A673 (cell line): ENCODE measurements around the gene DGKZ. TPM values are rescaled to one million over a fixed set of nuclear protein-coding genes. Genes with fewer than 3 reads are reported as not detected.

Source experiments
- BruUV-seq: library from RNA; stranded (reverse); fragments of 400-500 nt; replicated peaks from 2 replicates; lab custom pipeline; 2021; lab: Mats Ljungman, UMichigan
- CTCF ChIA-PET: fragments of 300-600 bp; sonication (Branson Sonifier 250); formaldehyde crosslinking; loops from one replicate; lab custom pipeline; 2022; ENCODE audit warnings: antibody characterized with exemption; lab: Charles Lee
- POLR2A ChIA-PET: fragments of 300-600 bp; sonication (Branson Sonifier 250); formaldehyde crosslinking; loops from one replicate; lab custom pipeline; 2022; ENCODE audit warnings: antibody characterized with exemption; ENCODE audit not compliant: low non-redundant PET; lab: Charles Lee
- DNase-seq: peaks from one replicate; pipeline ENCODE4 v3.0.0-alpha.2; 2015; ENCODE audit warnings: low spot score
- H3K27ac ChIP-seq: fragments of 200-600 bp; sonication (generic); 2 replicates; pipeline ENCODE4 v1.5.1; 2016; ENCODE audit warnings: mixed run types, low read depth, mild to moderate bottlenecking, mixed read lengths, antibody characterized with exemption, low read length; ENCODE audit not compliant: poor library complexity, severe bottlenecking
- H3K27me3 ChIP-seq: fragments of 200-600 bp; sonication (generic); replicated peaks from 2 replicates; pipeline ENCODE4 v1.6.1; 2017; ENCODE audit warnings: mixed run types, low read depth, mild to moderate bottlenecking, mixed read lengths, antibody characterized with exemption, low read length; ENCODE audit not compliant: insufficient read depth, poor library complexity
- H3K36me3 ChIP-seq: fragments of 200-600 bp; sonication (generic); 2 replicates; pipeline ENCODE4 v1.6.1; 2016; ENCODE audit warnings: mixed run types, mild to moderate bottlenecking, mixed read lengths, antibody characterized with exemption, low read length; ENCODE audit not compliant: insufficient read depth, poor library complexity, severe bottlenecking
- H3K4me1 ChIP-seq: fragments of 200-600 bp; sonication (generic); 2 replicates; pipeline ENCODE4 v1.6.1; 2017; ENCODE audit warnings: mixed run types, mild to moderate bottlenecking, mixed read lengths, antibody characterized with exemption, low read length; ENCODE audit not compliant: insufficient read depth, poor library complexity, severe bottlenecking
- H3K4me3 ChIP-seq: fragments of 200-600 bp; sonication (generic); 2 replicates; pipeline ENCODE4 v1.5.1; 2016; ENCODE audit warnings: low read depth, mixed run types, mild to moderate bottlenecking, mixed read lengths, low read length; ENCODE audit not compliant: poor library complexity, severe bottlenecking
- H3K9me3 ChIP-seq: fragments of 200-600 bp; sonication (generic); 2 replicates; pipeline ENCODE4 v1.6.1; 2016; ENCODE audit warnings: mixed run types, low read depth, mild to moderate bottlenecking, mixed read lengths, antibody characterized with exemption, low read length; ENCODE audit not compliant: poor library complexity, severe bottlenecking
- EZH2 ChIP-seq: fragments of 200-600 bp; sonication (generic); IDR thresholded peaks from 2 replicates; pipeline ENCODE4 v1.6.1; 2017; ENCODE audit warnings: borderline replicate concordance, low read depth, mild to moderate bottlenecking, mixed read lengths, antibody characterized with exemption, low read length; ENCODE audit not compliant: poor library complexity, severe bottlenecking
- intact Hi-C: fragments of 100-400 bp; cut with micrococcal nuclease; formaldehyde crosslinking; loops from one replicate; pipeline ENCODE4 v1.10.0; 2022; ENCODE audit not compliant: unreplicated experiment
- total RNA-seq: library from RNA; stranded (reverse); gene quantifications from 2 replicates; pipeline ENCODE4 v1.2.3, GENCODE V29; 2021
- TF ChIP-seq, protein P1 (sequence below): fragments of 300-800, 200-600 bp; sonication (generic); conservative IDR thresholded peaks from 2 replicates; pipeline ENCODE4 v1.5.1; 2017; ENCODE audit warnings: low read depth, mild to moderate bottlenecking, antibody characterized with exemption, low read length, moderate library complexity, mixed read lengths

The DGKZ gene
- total RNA-seq, 1 experiment from 2014 or later = 145 TPM

GRCh38 chr11:46418751-46419150 is 71.5 kb downstream of the DGKZ start:
- POLR2A ChIA-PET = interaction anchor here (0.6 to 0.7 kb wide), 2 partner anchors 12 to 73 kb away, joined by 3 read pairs; no protein-coding TSS in a partner anchor
- BruUV-seq = no TSS peak
- Histone ChIP-seq H3K36me3 (peaks cover 7% of the 10 kb centered on the region), H3K27ac (no peak overlapping the region), H3K4me3 (no peak overlapping the region), H3K27me3 (no peaks in the 10 kb centered on the region), H3K4me1 (peaks cover 19% of the 10 kb centered on the region), H3K9me3 (no peaks in the 10 kb centered on the region)
- TF ChIP-seq, protein P1, sequence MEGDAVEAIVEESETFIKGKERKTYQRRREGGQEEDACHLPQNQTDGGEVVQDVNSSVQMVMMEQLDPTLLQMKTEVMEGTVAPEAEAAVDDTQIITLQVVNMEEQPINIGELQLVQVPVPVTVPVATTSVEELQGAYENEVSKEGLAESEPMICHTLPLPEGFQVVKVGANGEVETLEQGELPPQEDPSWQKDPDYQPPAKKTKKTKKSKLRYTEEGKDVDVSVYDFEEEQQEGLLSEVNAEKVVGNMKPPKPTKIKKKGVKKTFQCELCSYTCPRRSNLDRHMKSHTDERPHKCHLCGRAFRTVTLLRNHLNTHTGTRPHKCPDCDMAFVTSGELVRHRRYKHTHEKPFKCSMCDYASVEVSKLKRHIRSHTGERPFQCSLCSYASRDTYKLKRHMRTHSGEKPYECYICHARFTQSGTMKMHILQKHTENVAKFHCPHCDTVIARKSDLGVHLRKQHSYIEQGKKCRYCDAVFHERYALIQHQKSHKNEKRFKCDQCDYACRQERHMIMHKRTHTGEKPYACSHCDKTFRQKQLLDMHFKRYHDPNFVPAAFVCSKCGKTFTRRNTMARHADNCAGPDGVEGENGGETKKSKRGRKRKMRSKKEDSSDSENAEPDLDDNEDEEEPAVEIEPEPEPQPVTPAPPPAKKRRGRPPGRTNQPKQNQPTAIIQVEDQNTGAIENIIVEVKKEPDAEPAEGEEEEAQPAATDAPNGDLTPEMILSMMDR = no peak
- TF ChIP-seq EZH2 = no peak
- DNase-seq = no peak
- CTCF ChIA-PET = no interaction called here
- intact Hi-C loops = no loop called here

DNA sequence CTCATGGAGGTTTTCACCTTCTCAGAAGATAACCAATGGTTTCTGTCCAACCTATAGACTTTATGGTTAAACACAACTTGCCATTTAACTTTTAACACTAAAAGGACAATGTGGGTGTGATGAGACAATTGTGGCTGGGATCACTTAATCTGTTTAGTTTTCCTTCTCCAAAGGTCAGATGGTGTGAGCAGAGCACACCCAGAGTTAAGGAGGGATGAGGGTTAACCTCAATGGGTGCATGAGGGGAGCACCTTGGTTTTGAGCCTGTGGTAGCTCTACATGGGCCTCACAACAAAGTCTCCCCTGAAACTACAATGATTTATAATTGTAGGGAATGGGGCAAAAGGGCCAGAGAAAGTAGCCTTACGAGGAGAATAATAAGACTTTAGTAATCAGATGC is 73.2 kb downstream of the DGKZ start:
- H3K9me3 ChIP-seq = no peaks in the 10 kb centered on the region
- peaks cover 4% of the 10 kb centered on the region for H3K4me1 ChIP-seq
- POLR2A ChIA-PET = no interaction called here
- no peak overlapping the region for H3K27ac ChIP-seq
- no peaks in the 10 kb centered on the region for H3K27me3 ChIP-seq
- CTCF ChIA-PET = no interaction called here
- peaks cover 7% of the 10 kb centered on the region for H3K36me3 ChIP-seq
- BruUV-seq = no TSS peak
- intact Hi-C loops = no loop called here
- TF ChIP-seq EZH2 = no peak
- TF ChIP-seq, protein P1 = no peak
- no peak overlapping the region for H3K4me3 ChIP-seq
- no peak for DNase-seq

DNA sequence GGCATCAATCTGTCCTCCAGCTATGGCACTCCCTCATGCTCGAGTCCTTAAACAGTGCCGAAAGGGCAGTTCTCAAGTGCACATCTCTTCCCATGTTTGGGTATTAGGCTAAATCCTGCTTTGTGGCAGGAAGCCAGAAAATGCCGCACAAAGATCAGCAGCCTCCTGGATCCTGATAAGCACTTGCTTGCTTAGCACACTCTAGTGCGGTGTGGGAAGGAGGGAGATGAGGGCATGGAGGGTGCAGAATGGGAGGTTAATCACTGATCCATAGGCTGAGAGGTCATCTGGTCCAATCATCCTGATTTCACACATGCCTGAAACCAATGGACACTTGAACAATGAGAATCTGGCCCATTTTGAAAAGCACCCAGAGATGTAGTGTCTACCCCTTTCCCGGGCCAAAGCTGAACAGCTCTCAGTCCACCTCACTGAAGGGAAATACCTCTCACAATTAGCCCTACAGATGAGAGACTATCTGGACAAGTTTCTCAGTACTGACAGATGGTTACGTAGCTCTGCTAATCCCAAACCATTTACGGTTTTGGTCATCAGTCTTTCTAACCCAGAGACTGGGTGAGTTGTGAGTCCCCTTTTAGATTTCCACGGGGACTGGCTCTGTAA is 74.1 kb downstream of the DGKZ start:
- no TSS peak for BruUV-seq
- DNase-seq = no peak
- Histone ChIP-seq H3K4me1 (peaks cover 8% of the 10 kb centered on the region), H3K36me3 (peaks cover 7% of the 10 kb centered on the region), H3K4me3 (no peak overlapping the region), H3K9me3 (no peaks in the 10 kb centered on the region), H3K27me3 (no peaks in the 10 kb centered on the region), H3K27ac (no peak overlapping the region)
- POLR2A ChIA-PET = no interaction called here
- intact Hi-C loops = no loop called here
- TF ChIP-seq EZH2 = no peak
- TF ChIP-seq, protein P1 = no peak
- CTCF ChIA-PET = no interaction called here
